ENCODE data around the gene CNNM1.

- TF ChIP-seq POLR2AphosphoS5 (IDR thresholded peaks at IDR 0.05) (no peak), CTCF (IDR thresholded peaks at IDR 0.05) (no peak)
These were observed 32.6 kb upstream of the CNNM1 start for GRCh38 chr10:99296605-99297004.
